Measurements from ENCODE around the gene DTNBP1.

DTNBP1 gene

DNA sequence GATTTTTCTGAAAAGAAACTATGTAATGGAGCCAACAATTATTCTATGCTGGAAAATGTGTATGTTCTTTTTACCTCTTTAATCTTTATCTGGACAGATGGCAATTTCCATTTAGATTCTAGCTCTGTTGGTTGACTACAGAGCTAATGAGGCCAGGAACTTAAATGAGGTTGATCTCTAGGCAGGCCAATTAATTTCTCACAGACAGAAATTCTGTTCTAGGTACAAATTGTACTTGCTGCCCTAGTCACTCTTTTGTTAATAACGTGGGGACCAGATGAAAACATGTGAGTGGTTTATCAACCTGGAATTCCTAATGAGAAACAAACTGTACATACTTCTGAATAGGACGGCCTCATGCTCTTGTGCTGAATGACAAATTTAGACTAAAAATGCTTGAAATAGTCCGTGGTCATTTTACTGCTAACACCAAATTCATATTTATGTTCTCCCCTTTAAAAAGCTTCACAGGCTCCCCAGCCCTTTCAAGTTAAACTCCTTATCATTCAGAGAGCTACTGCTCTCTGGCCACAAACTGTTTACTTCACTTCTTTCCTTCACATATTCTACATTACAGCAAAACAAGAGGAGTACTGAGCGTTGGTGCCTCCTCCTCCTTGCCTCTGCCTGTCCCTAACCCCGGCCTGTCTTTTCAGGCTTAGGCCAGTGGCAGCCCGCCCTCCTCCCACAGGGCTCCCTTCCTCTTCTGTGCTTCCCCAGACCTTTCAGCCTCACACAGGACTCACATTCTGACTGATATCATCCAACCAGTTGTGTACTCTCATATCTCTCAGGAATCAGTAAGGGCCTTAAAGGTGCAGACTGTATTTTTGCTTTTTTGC, 41.4 kb downstream of the DTNBP1 start (continued):
- TF ChIP-seq ZNF654 (tag by site-specific recombination; IDR thresholded peaks at IDR 0.05; ENCODE audit: low read depth) (no peak), ZNF561 (tag by site-specific recombination; IDR thresholded peaks at IDR 0.05; ENCODE audit: borderline replicate concordance) (no peak), PRDM1 (tag by site-specific recombination; IDR thresholded peaks at IDR 0.05) (no peak), ZNF433 (tag by site-specific recombination; IDR thresholded peaks at IDR 0.05; ENCODE audit: low read depth) (no peak), OSR2 (tag by site-specific recombination; IDR thresholded peaks at IDR 0.05) (no peak), EGR2 (tag by site-specific recombination; IDR thresholded peaks at IDR 0.05; ENCODE audit: low read depth) (0 out of 2 replicates have a peak, but pooled peaks have one; percentile 10), ZNF555 (tag by site-specific recombination; conservative IDR thresholded peaks at IDR 0.05) (no peak), ZBTB48 (tag by site-specific recombination; IDR thresholded peaks at IDR 0.05) (peak; percentile 50; the same call in 1 of the 2 replicates), ZNF518A (tag by site-specific recombination; conservative IDR thresholded peaks at IDR 0.05; ENCODE audit: low read depth) (no peak), HIC1 (tag by site-specific recombination; IDR thresholded peaks at IDR 0.05) (no peak), ZBTB17 (tag by site-specific recombination; IDR thresholded peaks at IDR 0.05) (no peak), ZFHX2 (tag by site-specific recombination; conservative IDR thresholded peaks at IDR 0.05) (peak; percentile 48), ZBTB26 (tag by site-specific recombination; optimal IDR thresholded peaks at IDR 0.05) (no peak), ZNF10 (tag by site-specific recombination; IDR thresholded peaks at IDR 0.05) (no peak)
- TF ChIP-seq, protein P1, sequence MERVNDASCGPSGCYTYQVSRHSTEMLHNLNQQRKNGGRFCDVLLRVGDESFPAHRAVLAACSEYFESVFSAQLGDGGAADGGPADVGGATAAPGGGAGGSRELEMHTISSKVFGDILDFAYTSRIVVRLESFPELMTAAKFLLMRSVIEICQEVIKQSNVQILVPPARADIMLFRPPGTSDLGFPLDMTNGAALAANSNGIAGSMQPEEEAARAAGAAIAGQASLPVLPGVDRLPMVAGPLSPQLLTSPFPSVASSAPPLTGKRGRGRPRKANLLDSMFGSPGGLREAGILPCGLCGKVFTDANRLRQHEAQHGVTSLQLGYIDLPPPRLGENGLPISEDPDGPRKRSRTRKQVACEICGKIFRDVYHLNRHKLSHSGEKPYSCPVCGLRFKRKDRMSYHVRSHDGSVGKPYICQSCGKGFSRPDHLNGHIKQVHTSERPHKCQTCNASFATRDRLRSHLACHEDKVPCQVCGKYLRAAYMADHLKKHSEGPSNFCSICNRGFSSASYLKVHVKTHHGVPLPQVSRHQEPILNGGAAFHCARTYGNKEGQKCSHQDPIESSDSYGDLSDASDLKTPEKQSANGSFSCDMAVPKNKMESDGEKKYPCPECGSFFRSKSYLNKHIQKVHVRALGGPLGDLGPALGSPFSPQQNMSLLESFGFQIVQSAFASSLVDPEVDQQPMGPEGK (tag by site-specific recombination; IDR thresholded peaks at IDR 0.05) = no peak

Measured in HEK293 (cell line).